HL-60/S4 treated with phorbol 12-myristate 13-acetate at 8.2 ng/mL for 4 days and 3 days (cell line): ENCODE measurements around the gene AACS.

Source experiments
- in situ Hi-C: fragments of 300-500 bp; cut with MboI; formaldehyde crosslinking; loops from 2 replicates; pipeline ENCODE4 v1.15.0; 2022; ENCODE audit warnings: low sequenced_read_pairs

Gene AACS

DNA sequence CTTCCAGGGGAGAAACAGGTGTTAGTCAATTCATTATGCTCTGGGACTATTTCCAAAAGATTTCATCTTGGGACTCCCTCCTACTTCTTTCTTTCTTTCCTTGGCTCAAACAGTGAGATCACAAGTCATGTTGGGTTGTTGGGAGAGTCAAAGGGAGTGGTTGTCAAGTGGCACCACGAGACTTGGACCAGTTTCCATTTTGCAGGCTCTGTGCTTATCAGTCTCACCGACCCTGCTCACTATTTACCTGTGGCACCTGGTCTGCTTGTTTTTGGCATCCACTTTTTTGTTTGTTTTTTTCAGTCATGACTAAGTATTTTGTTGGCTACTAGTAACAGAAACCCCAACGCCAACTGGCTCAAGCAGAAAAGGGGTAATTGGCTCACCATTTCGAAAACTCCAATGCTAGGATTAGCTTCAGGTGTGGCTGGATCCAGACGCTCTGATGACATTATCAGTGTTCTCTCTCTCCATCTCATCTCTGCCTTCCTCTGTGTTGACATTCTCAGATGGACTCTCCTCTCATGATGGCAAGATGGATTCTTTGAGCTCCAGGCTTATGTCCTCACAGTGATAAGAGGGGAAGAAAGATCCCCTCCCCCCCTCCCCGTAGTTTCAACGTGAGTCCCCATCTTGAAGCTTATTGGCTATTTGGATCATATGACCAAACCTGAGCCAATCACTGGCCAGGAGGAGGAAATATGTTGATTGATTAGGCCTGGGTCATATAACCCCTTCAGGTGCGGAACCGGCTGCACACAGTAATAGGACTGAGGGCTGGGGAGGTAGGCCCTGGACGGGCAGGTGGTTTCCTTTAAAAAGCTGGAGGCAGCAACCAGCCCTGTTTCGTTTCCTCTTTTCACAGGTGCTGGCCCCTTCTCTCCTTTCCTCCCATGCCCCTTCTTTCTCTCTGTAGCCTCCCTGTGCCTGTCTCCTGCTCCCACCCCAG is 84.2 kb downstream of the AACS start:
- in situ Hi-C loops = no loop called here

DNA sequence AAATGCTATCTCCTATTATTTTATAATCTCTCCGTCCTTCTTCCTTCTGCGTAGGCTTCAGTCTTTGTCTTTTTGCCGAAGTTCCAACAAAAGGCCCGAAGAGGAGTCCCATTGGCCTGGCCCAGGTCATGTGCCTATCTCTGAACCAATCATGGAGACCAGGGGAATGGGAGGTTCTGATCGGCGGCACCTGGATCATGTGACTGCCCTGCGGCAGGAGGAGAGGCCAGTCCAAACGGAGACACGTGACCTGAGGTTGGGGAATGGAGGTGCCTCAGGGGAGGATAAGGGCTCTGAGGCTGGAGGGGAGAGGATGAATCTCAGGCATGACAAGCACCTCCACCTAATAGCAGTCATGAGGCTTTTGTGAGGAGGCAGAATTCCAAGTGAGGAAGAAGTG is 86.0 kb downstream of the AACS start:
- in situ Hi-C loops = no loop called here

DNA sequence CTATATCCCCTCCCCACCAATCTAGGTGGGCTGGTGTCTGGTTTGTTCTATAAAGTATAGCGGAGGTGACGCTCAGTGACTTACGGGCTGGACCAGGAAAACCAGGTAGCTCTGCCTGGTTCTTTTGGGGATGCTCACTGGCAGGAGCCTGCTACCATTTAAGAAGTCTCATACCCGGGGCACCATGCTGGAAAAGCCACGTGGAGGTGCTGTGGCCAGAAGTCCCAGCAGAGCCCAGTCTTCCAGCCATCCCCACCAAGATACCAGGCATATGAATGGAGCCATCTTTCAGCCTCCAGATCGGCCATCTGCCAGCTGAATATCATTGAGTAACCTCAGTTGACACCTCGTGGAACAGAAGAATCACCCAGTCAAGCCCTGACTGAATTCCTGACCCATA is 87.2 kb downstream of the AACS start:
- in situ Hi-C loops = no loop called here

DNA sequence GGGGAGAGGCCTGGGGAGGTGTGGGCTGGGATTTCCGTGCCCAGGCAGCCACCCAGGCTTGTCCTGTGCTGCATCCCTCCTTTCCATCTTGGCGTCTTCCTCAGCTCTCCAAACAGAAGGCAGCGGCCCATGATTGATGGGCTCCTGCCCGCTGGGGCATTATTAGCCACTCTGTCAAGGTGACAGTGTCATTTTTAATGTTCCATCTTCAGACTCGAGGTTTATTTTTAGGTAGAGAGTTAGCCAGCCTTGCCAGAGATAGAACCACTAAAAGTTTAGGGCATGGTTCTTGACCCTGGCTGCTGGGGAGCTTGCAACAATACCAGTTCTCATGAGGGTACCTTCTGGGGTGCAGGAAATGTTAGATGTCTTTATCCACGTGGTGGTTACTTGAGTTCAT is 90.1 kb downstream of the AACS start:
- in situ Hi-C loops = no loop called here

DNA sequence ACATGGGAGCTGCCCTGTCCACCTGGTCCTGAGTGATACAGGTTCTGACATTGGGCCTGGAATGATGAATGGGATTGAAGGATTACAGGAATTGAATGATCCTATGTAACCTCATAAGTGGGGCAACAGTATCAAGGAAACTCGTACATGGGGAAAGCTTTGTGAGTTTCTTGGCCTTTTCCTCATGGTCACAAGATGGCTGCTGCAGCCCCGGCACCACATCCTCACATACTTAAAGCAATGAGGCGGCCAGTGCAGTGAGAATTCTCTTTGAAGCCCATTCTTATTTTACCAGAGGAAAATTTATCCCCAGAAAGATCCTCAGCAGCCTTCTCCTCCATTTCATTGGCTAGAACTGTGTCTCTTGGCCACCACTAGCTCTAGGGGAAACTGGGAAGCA is 91.9 kb downstream of the AACS start:
- in situ Hi-C loops = no loop called here

DNA sequence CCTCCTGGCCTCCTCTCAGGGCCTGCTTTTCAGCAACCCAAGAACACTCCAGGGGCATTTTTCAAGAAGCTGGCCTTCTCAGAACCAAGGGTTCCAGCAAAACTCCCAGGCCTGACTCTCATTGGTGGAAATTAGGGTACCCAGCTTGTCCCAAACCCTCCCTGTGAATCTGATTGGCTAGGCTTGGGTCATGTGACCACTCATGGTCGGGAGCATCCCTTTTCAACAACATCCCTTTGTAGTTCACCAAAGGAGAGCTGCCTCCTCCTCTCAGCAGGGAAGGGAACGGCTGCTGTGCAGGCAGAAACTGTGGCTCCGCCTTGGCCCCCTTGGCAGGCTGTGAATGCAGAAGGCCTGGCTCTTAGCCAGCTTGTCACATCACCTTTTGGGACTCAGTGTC is 94.5 kb downstream of the AACS start:
- in situ Hi-C loops = no loop called here

DNA sequence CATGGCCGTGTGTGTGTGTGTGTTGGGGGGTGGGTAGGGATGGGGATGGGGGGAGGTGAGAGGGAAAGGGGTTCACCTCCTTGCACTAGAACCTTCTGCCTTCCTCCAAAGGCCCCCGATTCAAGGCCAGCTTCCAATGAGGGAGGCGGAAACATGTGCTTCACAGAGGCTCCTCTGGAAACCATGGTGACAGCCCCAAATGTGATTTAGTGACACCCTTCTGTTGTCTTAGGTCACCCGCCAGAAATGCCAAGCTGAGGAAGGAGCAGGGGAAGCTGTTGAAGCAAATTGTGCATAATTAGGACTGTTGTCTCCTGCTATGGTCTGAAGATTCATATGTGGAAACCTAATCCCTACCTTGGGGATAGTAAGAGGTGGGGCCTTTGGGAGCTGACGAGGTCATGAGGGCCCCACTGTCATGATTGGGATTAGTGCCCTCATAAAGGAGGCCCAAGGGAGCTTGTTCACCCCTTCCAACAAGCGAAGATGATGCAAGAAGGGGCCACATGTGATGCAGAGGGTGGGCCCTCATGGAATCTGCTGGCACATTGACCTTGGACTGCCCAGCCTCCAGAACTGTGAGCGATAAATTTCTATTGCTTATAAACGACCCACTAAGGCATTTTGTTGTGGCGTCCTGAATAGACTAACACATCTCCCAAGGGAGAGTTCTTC is 95.2 kb downstream of the AACS start:
- in situ Hi-C loops = no loop called here

DNA sequence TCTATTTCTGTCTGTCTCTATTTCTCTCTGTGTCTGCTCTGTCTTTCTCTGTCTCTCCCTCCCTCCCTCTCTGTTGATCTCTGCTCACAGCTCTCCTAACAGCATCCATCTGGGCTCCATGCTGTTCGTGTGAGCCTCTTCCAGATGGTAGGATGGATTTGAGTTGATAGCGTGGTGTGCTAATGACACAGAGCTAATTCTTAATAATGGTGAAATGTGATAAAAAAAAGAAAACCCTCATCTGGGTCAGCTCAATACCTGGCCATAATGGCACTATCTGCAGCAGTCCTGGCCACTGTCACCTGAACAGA is 96.4 kb downstream of the AACS start:
- in situ Hi-C loops = no loop called here

DNA sequence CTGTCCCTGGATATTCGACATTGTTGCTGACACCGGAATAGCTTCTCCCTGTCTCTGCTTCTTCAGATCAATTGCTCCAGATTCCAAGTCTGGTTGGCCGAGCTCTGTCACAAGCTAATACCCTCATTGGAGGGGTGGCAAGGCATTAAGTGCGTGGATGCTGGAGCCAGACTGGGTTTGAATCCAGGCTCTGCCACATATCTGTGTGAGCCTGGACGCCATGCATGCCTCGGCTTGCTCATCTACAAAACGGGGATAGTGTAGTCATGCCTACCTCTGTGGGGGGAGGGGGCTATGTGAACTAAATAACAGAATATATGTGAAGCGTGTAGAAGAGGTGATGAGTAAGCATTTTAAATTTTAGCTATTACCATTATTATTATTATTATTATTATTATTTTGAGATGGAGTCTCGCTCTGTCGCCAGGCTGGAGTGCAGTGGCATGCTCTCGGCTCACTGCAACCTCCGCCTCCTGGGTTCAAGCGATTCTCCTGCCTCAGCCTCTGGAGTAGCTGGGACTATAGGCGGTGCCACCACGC is 97.3 kb downstream of the AACS start:
- in situ Hi-C loops = no loop called here

DNA sequence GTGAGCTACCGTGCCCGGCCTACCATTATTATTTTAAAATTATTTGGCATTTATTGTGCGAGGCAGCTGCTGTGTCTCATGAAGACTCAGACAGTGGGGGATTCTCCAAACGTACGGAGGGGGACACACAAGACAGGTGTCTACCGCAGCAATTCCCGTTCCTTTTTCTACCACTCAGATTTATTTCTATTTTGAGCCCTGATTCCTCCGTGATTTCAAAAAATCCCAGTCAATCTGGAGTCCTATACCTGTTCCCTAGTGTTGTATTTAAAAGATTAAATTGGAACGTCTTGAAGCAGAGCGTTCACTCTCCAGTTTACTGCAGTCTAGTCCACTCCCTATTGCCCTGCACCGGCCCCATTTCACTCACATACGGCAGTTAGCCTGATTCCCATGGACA is 97.9 kb downstream of the AACS start:
- in situ Hi-C loops = no loop called here

DNA sequence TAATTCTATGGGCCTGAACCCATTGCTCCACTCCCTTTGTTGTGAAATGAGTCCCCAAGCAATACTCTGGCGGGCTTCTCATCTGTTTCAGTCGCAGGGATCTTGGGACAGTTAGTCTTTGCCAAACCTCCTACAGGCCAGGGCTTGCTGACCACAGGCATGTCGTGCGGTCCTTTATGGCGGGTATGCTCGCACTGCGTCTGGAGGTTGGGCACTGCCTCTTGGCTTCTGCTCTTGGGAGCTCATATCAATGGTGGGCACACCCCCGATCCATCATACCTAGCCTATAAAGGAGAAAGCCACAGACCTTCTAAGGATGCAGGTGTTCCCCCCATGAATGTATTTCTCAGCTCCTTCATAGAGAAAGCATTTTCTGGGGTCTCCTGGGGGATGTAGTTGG is 99.3 kb downstream of the AACS start:
- in situ Hi-C loops = no loop called here

DNA sequence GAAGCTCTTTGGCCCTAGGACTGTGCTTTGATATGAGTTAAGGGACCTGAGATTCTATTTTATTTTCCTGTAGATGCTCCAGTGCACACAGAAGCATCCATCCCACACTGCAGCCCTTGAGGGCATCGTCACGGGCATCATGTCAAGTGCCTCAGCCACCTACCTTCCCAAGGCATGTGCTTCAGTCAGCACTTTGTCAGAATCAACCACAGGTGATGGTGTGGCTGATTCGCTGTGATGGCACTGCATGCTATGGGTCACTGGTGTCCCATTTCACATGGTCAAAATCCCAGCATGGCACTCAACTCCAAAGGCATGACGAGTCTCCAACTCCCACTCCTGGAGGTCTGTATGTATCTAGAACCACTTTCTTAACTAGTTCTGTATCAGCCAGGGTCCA is 100.8 kb downstream of the AACS start:
- in situ Hi-C loops = no loop called here

DNA sequence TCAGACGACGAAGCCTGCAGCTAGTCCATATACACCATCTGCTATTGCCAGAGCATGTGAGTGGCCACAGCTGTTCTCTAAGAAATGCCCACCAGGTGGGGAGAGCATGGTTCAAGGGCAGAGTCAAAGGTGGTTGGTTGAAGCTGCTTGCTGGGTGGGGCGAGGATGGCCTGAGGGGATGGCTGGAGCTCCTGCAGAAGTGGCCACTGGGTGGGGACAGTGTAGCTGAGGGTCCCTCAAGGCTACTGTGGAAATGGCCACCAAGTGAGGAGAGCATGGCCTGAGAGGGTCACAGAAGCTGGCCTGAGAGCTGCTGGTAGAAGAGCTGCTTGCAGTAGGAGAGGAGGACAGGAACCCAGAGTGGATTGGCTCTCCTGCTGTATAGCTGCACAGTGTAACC is 102.4 kb downstream of the AACS start:
- in situ Hi-C loops = no loop called here

DNA sequence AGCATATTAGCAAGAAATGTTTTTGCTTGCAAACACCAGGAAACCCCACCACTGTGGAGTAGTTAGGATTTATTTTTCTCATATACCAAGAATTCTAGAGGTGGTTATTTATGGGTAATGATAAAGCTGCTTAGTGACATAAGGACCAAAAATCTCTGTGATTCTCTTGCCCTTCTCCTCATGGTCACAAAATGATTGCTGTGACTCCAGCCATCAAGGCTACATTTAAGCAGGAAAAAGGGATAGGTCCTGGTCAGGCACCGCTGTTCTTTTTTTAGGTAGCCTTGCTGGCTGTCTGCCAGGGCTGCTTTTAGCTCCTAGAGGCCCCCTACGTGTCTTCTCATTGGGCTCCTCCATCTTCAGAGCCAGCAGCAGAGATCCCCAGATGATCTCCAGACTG is 104.2 kb downstream of the AACS start:
- in situ Hi-C loops = no loop called here

DNA sequence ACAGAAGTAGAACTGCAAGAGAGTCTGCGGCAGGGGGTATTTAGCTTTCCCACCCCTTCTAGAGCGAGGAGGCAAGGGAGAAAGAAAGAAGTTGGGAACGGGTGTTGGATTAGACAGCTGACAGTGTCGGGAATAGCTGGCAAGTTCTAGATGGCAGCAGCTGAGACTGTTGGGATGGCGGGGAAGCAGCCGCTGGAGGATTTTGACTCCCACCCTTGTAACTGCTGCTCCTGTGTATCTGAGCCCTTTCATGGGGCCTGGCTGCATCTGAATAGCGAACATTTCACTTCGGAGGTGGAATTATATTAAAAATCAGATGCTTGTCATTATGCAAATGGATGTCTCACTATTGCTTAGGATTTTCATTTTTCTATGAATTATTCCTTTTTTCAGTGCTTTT is 104.6 kb downstream of the AACS start:
- in situ Hi-C loops = no loop called here

DNA sequence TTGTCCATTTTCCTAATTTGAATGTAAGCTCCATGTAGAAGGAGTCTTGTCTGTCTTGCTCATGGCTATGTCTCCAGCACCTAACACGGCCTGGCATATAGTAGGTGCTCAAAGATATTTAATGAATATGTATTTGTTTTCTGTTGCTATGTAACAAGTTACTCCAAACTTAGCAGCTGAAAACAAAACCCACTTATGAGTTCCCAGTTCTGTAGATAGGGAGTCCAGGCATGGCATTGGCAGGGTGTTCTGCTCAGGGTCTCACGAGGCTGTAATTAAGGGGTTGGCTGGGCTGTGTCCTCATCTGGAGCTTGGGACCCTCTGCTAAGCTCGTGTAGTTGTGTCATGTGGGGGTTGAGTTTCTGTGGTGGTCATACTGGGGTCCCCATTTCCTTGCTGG is 106.0 kb downstream of the AACS start:
- in situ Hi-C loops = no loop called here

DNA sequence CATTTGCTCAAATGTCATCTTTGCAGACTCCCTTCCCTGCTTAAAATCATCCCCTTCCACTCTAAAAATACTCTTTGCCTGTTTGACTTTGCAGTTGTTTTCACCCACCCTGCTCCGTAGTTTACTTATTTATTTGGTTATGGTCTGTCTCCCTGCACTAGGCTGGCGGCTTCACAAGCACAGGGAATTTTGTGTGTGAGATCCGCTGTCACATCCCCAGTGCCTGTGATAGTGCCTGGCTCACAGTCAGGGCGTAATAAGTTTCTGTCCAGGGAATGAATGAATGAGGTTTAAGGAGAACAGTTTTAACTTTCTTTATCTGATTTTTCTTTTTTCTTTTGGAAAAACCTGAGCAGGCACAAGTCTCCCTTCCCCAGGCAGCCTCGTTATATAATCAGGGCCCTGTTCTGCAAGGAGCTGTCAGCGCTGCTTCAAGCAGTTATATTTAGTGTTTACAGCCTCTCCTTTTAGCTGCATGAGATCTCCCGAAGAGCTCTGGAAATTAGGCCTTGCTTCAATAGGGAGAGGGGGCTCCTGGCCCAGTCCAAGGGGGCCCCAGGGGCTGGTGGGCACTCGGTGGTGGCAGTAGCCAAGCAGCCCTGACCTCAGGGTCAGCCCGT is 107.1 kb downstream of the AACS start:
- in situ Hi-C loops = no loop called here

DNA sequence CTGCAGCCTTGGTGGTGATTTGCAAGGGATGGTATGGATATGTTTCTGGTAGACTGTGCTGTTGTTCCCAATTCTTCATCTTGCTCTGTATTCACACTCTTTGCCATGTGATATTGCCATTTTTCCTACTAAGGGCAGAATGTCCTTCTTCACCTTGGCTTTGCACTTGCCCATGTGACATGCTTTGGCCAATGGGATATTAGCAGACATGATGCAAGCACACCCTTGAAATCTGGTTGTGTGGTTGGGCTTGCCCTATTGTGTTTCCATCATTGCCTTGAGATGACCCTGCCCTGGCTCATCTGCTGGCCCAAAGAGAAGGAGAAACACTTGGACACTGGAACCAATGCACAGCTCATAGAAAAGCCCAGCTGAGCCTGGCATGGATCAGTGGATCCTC is 110.3 kb downstream of the AACS start:
- in situ Hi-C loops = no loop called here

DNA sequence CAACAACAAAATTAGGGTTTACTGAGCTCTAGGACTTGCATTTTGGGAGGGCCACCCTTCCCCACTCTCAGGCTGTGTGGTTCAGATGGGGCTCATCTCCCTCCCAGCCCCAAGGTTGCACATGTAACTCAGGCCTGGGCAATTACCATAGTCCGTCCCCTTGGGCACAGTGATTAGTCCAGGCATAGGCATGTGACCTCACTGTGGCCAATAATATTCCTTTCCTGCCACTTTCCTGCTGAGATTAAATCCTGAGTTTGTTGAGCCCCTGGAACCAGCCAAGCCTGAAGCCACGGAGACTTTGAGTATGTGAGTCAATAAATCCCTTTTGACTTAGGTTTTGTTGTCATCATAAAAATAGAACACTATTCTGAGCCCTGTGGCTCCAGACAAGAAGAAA is 113.0 kb downstream of the AACS start:
- in situ Hi-C loops = no loop called here

DNA sequence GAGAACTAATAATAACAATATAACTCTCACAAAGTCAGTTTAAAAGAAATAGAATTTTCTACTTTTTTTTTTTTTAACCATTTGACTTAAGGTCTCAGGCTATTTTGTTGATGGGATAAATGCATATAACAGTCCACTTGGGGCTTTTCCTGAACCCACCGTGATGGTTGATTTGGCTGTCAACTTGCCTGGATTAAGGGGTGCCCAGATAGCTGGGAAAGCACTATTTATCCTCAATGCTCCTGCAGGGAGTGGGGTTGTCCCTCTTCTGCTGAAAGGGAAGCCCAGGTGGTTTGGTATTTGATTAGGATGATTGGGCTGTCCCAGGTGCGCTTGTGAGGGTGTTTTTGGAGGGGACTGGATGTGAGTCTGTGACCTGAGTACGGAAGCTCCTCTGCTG is 114.9 kb downstream of the AACS start:
- in situ Hi-C loops = no loop called here

DNA sequence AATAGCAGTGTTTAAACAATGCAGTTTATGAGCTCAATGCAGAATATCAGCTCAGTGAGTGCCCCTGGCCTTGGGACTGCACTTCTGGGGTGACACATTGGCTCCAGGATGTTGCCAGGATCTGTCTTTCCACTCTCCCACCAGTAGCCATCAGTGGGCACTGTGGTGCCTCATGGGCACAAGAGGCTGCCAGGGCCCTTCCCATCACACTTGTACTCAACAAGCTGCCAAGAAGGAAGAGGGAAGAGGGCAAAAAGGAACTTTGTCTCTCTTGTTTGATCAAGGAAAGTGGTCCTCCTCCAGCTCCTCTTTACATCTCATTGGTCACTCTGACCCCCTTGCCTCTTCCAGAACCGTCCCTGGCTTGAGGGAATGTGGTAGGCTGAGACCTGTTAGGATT is 115.9 kb downstream of the AACS start:
- in situ Hi-C loops = no loop called here
